Calu3 (cell line): ENCODE data around the gene TNIK. TPM values are rescaled to one million over a fixed set of nuclear protein-coding genes. Genes with fewer than 3 reads are reported as not detected.

Source experiments
- BruUV-seq: library from RNA; stranded (reverse); fragments of 400-500 nt; replicated peaks from 2 replicates; lab custom pipeline; 2021; lab: Mats Ljungman, UMichigan
- CTCF ChIA-PET: fragments of 300-600 bp; sonication (Branson Sonifier 250); formaldehyde crosslinking; loops from one replicate; lab custom pipeline; 2022; ENCODE audit warnings: antibody characterized with exemption; lab: Charles Lee
- DNase-seq: peaks from one replicate; pipeline ENCODE4 v3.0.0; 2022
- H3K27ac Mint-ChIP-seq: one replicate; pipeline ENCODE4 v1.8.0; 2022; ENCODE audit warnings: mixed read lengths; ENCODE audit not compliant: unreplicated experiment
- H3K27me3 Mint-ChIP-seq: one replicate; pipeline ENCODE4 v1.8.0; 2022; ENCODE audit warnings: mixed read lengths; ENCODE audit not compliant: unreplicated experiment
- H3K36me3 Mint-ChIP-seq: one replicate; pipeline ENCODE4 v1.8.0; 2022; ENCODE audit warnings: mild to moderate bottlenecking, moderate library complexity, mixed read lengths; ENCODE audit not compliant: insufficient read depth, unreplicated experiment
- H3K4me1 Mint-ChIP-seq: one replicate; pipeline ENCODE4 v1.8.0; 2022; ENCODE audit warnings: mild to moderate bottlenecking, low read depth, mixed read lengths; ENCODE audit not compliant: unreplicated experiment
- H3K4me3 Mint-ChIP-seq: one replicate; pipeline ENCODE4 v1.8.0; 2022; ENCODE audit warnings: mild to moderate bottlenecking, low read depth, moderate library complexity, mixed read lengths; ENCODE audit not compliant: unreplicated experiment
- H3K9me3 Mint-ChIP-seq: one replicate; pipeline ENCODE4 v1.8.0; 2022; ENCODE audit warnings: low read depth, mixed read lengths; ENCODE audit not compliant: unreplicated experiment
- intact Hi-C: fragments of 100-400 bp; cut with micrococcal nuclease; formaldehyde crosslinking; loops from one replicate; pipeline ENCODE4 v1.10.0; 2022; ENCODE audit not compliant: unreplicated experiment
- total RNA-seq: library from RNA; stranded (reverse); gene quantifications from 2 replicates; pipeline ENCODE4 v1.2.3, GENCODE V29; 2022
- TF ChIP-seq, protein P1 (sequence below): fragments of 200-600 bp; IDR thresholded peaks from one replicate; pipeline ENCODE4 v1.8.0; 2022; ENCODE audit warnings: antibody characterized with exemption; ENCODE audit not compliant: unreplicated experiment

The TNIK gene
- total RNA-seq, 1 experiment from 2014 or later, result 19.7 TPM

DNA sequence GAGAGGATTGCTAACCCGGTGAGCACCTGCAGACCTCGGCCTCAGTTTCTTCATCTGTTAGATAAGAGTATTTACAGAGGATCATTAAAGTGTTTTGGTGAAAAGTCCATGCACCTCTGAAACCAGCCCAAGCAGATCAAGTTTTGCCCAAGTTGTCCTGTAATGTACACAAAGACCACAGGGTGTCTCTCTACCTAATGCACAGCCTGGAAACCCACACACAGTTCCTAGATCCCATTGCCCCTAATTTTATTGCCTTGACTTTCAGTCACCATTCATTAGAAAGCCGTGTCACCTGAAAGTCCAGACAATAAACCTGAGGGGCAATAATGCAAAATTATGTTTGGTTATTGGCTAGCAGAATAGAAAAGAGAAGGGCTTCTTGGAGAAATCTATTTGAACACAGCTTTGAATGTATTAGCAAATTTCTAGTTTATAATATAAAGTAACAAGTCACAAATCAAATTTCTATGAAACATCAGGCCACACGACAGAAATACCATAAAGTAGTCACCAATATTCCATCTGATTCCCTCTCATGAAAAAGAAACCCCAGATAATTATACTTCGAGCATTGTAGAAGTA is 272.4 kb downstream of the TNIK start:
- Mint-ChIP-seq H3K36me3 (no peaks in the 10 kb centered on the region), H3K9me3 (no peaks in the 10 kb centered on the region), H3K4me1 (peaks cover 46% of the 10 kb centered on the region), H3K27ac (no peak overlapping the region), H3K4me3 (no peak overlapping the region), H3K27me3 (no peaks in the 10 kb centered on the region)
- intact Hi-C loops, result loop anchor here (1.0 to 5.0 kb wide), 4 partner anchors 71 to 380 kb away; partner anchors contain the start of gene TNIK
- peak; percentile 54 for DNase-seq
- CTCF ChIA-PET, result interaction anchor here (1.0 to 1.4 kb wide), 4 partner anchors 22 to 379 kb away, joined by 3 to 7 read pairs (median 4); partner anchors contain the start of gene TNIK
- BruUV-seq, result no TSS peak
- TF ChIP-seq, protein P1, sequence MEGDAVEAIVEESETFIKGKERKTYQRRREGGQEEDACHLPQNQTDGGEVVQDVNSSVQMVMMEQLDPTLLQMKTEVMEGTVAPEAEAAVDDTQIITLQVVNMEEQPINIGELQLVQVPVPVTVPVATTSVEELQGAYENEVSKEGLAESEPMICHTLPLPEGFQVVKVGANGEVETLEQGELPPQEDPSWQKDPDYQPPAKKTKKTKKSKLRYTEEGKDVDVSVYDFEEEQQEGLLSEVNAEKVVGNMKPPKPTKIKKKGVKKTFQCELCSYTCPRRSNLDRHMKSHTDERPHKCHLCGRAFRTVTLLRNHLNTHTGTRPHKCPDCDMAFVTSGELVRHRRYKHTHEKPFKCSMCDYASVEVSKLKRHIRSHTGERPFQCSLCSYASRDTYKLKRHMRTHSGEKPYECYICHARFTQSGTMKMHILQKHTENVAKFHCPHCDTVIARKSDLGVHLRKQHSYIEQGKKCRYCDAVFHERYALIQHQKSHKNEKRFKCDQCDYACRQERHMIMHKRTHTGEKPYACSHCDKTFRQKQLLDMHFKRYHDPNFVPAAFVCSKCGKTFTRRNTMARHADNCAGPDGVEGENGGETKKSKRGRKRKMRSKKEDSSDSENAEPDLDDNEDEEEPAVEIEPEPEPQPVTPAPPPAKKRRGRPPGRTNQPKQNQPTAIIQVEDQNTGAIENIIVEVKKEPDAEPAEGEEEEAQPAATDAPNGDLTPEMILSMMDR, result peak; percentile 91

DNA sequence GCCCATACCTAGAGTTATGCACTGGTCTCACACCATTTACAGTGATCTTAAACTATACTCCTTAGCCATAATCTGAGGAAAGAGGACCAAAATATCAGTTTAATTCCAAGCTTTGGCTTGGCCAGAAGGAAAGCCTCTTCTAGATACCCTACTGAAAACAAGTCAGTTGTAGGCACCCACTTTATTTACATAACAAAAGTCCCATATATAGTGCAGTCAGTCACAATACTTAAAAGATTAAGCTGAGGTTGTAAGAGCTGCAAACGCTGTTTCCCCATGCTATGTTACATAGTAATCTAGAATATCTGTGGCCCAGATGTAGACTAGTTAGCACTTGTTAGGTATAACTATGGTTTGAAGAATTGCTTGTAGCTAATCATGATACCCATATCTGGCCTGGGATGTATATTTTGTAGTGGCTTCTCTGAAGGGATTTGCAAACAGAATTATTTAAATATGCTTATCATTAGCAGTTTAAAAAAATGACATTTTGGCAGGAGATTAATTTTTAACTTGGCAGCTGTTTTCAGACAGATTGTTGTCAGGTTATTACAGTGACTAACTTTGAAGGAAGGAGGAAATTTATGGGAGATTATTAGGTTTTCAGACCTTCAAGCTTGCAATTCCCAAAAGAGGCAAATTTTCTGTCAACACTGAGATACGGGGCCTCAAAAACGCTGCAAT is 273.2 kb downstream of the TNIK start:
- Mint-ChIP-seq H3K27me3 (no peaks in the 10 kb centered on the region), H3K27ac (no peak overlapping the region), H3K36me3 (no peaks in the 10 kb centered on the region), H3K4me3 (no peak overlapping the region), H3K9me3 (no peaks in the 10 kb centered on the region), H3K4me1 (peaks cover 53% of the 10 kb centered on the region)
- no peak for DNase-seq
- TF ChIP-seq, protein P1, result no peak
- CTCF ChIA-PET, result interaction anchor here (0.7 to 1.5 kb wide), 7 partner anchors 73 to 380 kb away, joined by 3 to 7 read pairs (median 5); partner anchors contain the start of gene TNIK
- BruUV-seq, result no TSS peak
- intact Hi-C loops, result loop anchor here (1.0 to 5.0 kb wide), 4 partner anchors 72 to 380 kb away; partner anchors contain the start of gene TNIK

DNA sequence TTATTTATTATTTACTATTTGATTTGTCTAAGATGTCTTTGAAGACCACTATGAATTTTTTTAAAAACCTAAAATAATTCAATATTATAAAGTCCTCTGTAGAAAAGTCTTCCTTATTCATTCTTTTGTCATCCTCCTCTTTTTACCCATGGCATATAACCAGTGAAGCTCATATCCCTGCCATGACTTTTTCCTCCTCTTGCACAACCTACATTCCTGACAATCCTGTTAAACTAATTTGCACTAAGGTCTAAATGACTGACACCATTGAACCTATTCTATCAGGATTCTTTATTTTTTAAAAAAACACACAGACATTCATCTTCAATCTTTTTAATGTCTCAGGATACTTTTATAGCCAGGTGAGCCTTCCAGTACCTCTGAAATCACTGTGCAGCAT is 273.8 kb downstream of the TNIK start:
- TF ChIP-seq, protein P1, result no peak
- H3K27me3 Mint-ChIP-seq, result no peaks in the 10 kb centered on the region
- BruUV-seq, result no TSS peak
- intact Hi-C loops, result loop anchor here (2.0 to 5.0 kb wide), 3 partner anchors 72 to 274 kb away; partner anchors contain the start of gene TNIK
- CTCF ChIA-PET, result interaction anchor here (0.6 to 1.5 kb wide), 6 partner anchors 72 to 402 kb away, joined by 3 to 7 read pairs (median 4); partner anchors contain the start of gene TNIK
- H3K36me3 Mint-ChIP-seq, result no peaks in the 10 kb centered on the region
- no peaks in the 10 kb centered on the region for H3K9me3 Mint-ChIP-seq
- DNase-seq, result no peak
- H3K4me1 Mint-ChIP-seq, result peaks cover 55% of the 10 kb centered on the region
- no peak overlapping the region for H3K27ac Mint-ChIP-seq
- H3K4me3 Mint-ChIP-seq, result no peak overlapping the region

DNA sequence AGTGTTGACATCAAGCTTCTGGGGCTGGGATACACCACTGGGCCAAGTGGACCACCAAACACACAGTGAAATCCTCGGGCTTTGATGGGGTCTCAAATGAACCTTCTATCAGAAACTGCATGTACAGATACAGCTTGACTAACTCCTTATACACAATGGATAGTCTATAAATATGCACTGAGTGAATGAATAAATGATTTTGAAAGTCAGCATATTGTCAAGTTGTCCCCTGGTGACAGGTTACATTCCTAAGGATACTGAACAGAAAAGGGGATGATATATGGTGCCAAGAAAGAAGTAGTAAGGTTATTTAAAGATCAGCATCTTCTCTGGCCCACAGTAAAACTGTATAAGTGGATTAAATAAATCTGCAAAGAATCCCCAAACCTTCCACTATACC is 274.2 kb downstream of the TNIK start:
- Mint-ChIP-seq H3K27me3 (no peaks in the 10 kb centered on the region), H3K9me3 (no peaks in the 10 kb centered on the region), H3K4me1 (peaks cover 55% of the 10 kb centered on the region), H3K4me3 (no peak overlapping the region), H3K27ac (no peak overlapping the region), H3K36me3 (no peaks in the 10 kb centered on the region)
- CTCF ChIA-PET, result interaction anchor here (0.6 to 1.5 kb wide), 3 partner anchors 220 to 403 kb away, joined by 3 to 5 read pairs (median 3); no protein-coding TSS in a partner anchor
- TF ChIP-seq, protein P1, result no peak
- no TSS peak for BruUV-seq
- intact Hi-C loops, result loop anchor here (2.0 to 5.0 kb wide), 3 partner anchors 73 to 275 kb away; partner anchors contain the start of gene TNIK
- DNase-seq, result no peak
